NCI-H226 (cell line): ENCODE measurements around the gene ST8SIA1.
A peak's percentile ranks its signal among the peaks of the same experiment; 100 is the strongest.

Source experiments
- DNase-seq: peaks from one replicate; pipeline ENCODE4 v3.0.0-alpha.2; 2015

The ST8SIA1 gene

GRCh38 chr12:22231836-22232235, 102.7 kb downstream of the ST8SIA1 start:
- DNase-seq: no peak

- no peak for DNase-seq
Measured at GRCh38 chr12:22231078-22231477, 103.4 kb downstream of the ST8SIA1 start.

- DNase-seq: peak; percentile 7
Measured at GRCh38 chr12:22230280-22230794, 104.2 kb downstream of the ST8SIA1 start.

GRCh38 chr12:22229652-22230279, 104.7 kb downstream of the ST8SIA1 start:
- DNase-seq: no peak

- DNase-seq: peak; percentile 50
Measured at GRCh38 chr12:22228022-22228875, 106.3 kb downstream of the ST8SIA1 start.

- no peak for DNase-seq
Measured at GRCh38 chr12:22223356-22223755, 111.2 kb downstream of the ST8SIA1 start.

GRCh38 chr12:22217556-22217955, 117.0 kb downstream of the ST8SIA1 start:
- no peak for DNase-seq

GRCh38 chr12:22215467-22216253, 118.8 kb downstream of the ST8SIA1 start:
- no peak for DNase-seq

- no peak for DNase-seq
Measured at GRCh38 chr12:22211128-22211527, 123.4 kb downstream of the ST8SIA1 start.

GRCh38 chr12:22209422-22209821, 125.1 kb downstream of the ST8SIA1 start:
- DNase-seq: no peak

- DNase-seq: no peak
Measured at GRCh38 chr12:22206111-22206728, 128.3 kb downstream of the ST8SIA1 start.

- no peak for DNase-seq
Measured at GRCh38 chr12:22204391-22204790, 130.1 kb downstream of the ST8SIA1 start.

GRCh38 chr12:22202847-22203246, 131.7 kb downstream of the ST8SIA1 start:
- no peak for DNase-seq

GRCh38 chr12:22201101-22201500, 133.4 kb downstream of the ST8SIA1 start:
- no peak for DNase-seq

- no peak for DNase-seq
Measured at GRCh38 chr12:22196236-22196635, 138.3 kb downstream of the ST8SIA1 start.

GRCh38 chr12:22190969-22191368, 143.5 kb downstream of the ST8SIA1 start:
- no peak for DNase-seq

GRCh38 chr12:22188431-22188830, 146.1 kb downstream of the ST8SIA1 start:
- no peak for DNase-seq

GRCh38 chr12:22180705-22181104, 153.8 kb downstream of the ST8SIA1 start:
- DNase-seq: no peak

- DNase-seq: no peak
Measured at GRCh38 chr12:22173177-22173576, 161.3 kb downstream of the ST8SIA1 start.

GRCh38 chr12:22172501-22172900, 162.0 kb downstream of the ST8SIA1 start:
- DNase-seq: no peak

- no peak for DNase-seq
Measured at GRCh38 chr12:22169376-22169775, 165.1 kb downstream of the ST8SIA1 start.

GRCh38 chr12:22164139-22164538, 170.4 kb downstream of the ST8SIA1 start:
- no peak for DNase-seq

- DNase-seq: no peak
Measured at GRCh38 chr12:22163594-22163993, 170.9 kb downstream of the ST8SIA1 start.
